Tibial artery (tissue), 4 donors: ENCODE measurements around the gene SFTA2.

Source experiments
- DNase-seq, 2 donors: peaks; one replicate each; pipeline ENCODE4 v3.0.0-alpha.2; 2019
- H3K27ac ChIP-seq, 2 donors: fragments of 200-600 bp; sonication (generic) in 1 of 2; 1 replicate in 1 of 2; 2 replicates in 1 of 2; pipeline ENCODE4 v1.5.1; 2018 to 2019; ENCODE audit warnings: mild to moderate bottlenecking in 1 of 2
- H3K27me3 ChIP-seq, 2 donors: fragments of 200-600 bp; sonication (generic) in 1 of 2; one replicate each; pipeline versions ENCODE4 v1.5.1 to v1.6.0; 2016 to 2019
- H3K36me3 ChIP-seq, 3 donors: fragments of 200-600 bp; sonication (generic) in 2 of 3; one replicate each; pipeline ENCODE4 v1.5.1; 2016 to 2019; ENCODE audit warnings: mild to moderate bottlenecking in 2 of 3
- H3K4me1 ChIP-seq, 4 donors: fragments of 200-600 bp; sonication (generic) in 2 of 4; 1 replicate in 3 of 4; 2 replicates in 1 of 4; pipeline ENCODE4 v1.5.1; 2016 to 2019
- H3K4me3 ChIP-seq, 2 donors: fragments of 200-600 bp; sonication (generic) in 1 of 2; 1 replicate in 1 of 2; 2 replicates in 1 of 2; pipeline ENCODE4 v1.5.1; 2018 to 2019; ENCODE audit warnings: mild to moderate bottlenecking in 2 of 2
- H3K9me3 ChIP-seq, 3 donors: fragments of 200-600 bp; sonication (generic) in 1 of 3; one replicate each; pipeline ENCODE4 v1.5.1; 2016 to 2019
- CTCF ChIP-seq, 2 experiments: fragments of 200-600 bp in 1 of 2; fragments of 450-650 bp in 1 of 2; IDR thresholded peaks; one replicate each; pipeline ENCODE4 v1.5.1; 2017 to 2019; ENCODE audit warnings: antibody characterized with exemption in 2 of 2, mild to moderate bottlenecking in 1 of 2, moderate library complexity in 1 of 2
- intact Hi-C: fragments of 100-400 bp; cut with DNase I; formaldehyde crosslinking; loops from one replicate; pipeline ENCODE4 v1.15.0; 2023; ENCODE audit warnings: low total_unique reads

Gene SFTA2

GRCh38 chr6:30881392-30882203 is 50.4 kb downstream of the SFTA2 start:
- Histone ChIP-seq H3K9me3 (no peaks in the 10 kb centered on the region), H3K36me3 (no peaks in the 10 kb centered on the region), H3K4me1 (peaks cover 0 to 73% (median 43%) of the 10 kb centered on the region in 4 donors), H3K4me3 (no peak overlapping the region), H3K27ac (peak overlapping the region; percentile 93 to 98), H3K27me3 (no peaks in the 10 kb centered on the region)
- intact Hi-C loops = loop anchor here (5.0 kb wide), 2 partner anchors 54 to 139 kb away; partner anchors contain the start of genes FLOT1 and IER3
- DNase-seq = no peak
- no peak for TF ChIP-seq CTCF (IDR thresholded peaks at IDR 0.05)
